HEK293 (cell line): Measurements from ENCODE around the gene TBC1D4.

Source experiments
- CTCF ChIA-PET: fragments of 350-600 bp; formaldehyde crosslinking; extraction: SDS; loops from one replicate; lab custom pipeline; 2021; ENCODE audit warnings: antibody characterized with exemption; lab: Yijun Ruan, JAX
- POLR2A ChIA-PET: fragments of 300-600 bp; formaldehyde crosslinking; extraction: SDS; loops from one replicate; lab custom pipeline; 2020; ENCODE audit warnings: antibody characterized with exemption, inconsistent platforms; lab: Yijun Ruan, JAX
- H3K27ac ChIP-seq: fragments of 200-500 bp; sonication (Bioruptor generic); 2 replicates; pipeline ENCODE4 v1.5.1; 2014; ENCODE audit warnings: low read depth, low read length, control low read depth, inconsistent platforms; ENCODE audit errors: extremely low read depth
- H3K36me3 ChIP-seq, 2 experiments: fragments of 200-500 bp in 1 of 2; sonication (Bioruptor generic) in 1 of 2; 1 replicate in 1 of 2; 2 replicates in 1 of 2; pipeline ENCODE4 v1.5.1; 2014 to 2017; ENCODE audit warnings: inconsistent platforms in 2 of 2, low read length in 2 of 2; ENCODE audit not compliant: control insufficient read depth in 2 of 2, insufficient read depth in 1 of 2
- H3K4me1 ChIP-seq: fragments of 200-500 bp; sonication (Bioruptor generic); 2 replicates; pipeline ENCODE4 v1.5.1; 2014; ENCODE audit warnings: mild to moderate bottlenecking, low read length, inconsistent platforms; ENCODE audit not compliant: control insufficient read depth, insufficient read depth
- H3K4me3 ChIP-seq: 2 replicates; pipeline ENCODE4 v1.5.1; 2011; ENCODE audit warnings: low read depth, mild to moderate bottlenecking, control low read depth, low read length, moderate library complexity
- H3K9me3 ChIP-seq: fragments of 200-500 bp; sonication (Bioruptor generic); 2 replicates; pipeline ENCODE4 v1.5.1; 2014; ENCODE audit warnings: low read depth, low read length, inconsistent platforms; ENCODE audit not compliant: control insufficient read depth, insufficient read depth
- EGR2 ChIP-seq: fragments of 450-650 bp; formaldehyde crosslinking; IDR thresholded peaks from 2 replicates; pipeline ENCODE4 v1.5.1; 2016; ENCODE audit warnings: low read depth, missing biosample characterization, missing genetic modification characterization
- GLI4 ChIP-seq: fragments of 450-650 bp; formaldehyde crosslinking; IDR thresholded peaks from 2 replicates; pipeline ENCODE4 v1.5.1; 2016; ENCODE audit warnings: missing biosample characterization, missing genetic modification characterization
- GLIS2 ChIP-seq: fragments of 450-650 bp; formaldehyde crosslinking; IDR thresholded peaks from 2 replicates; pipeline ENCODE4 v1.5.1; 2016; ENCODE audit warnings: missing biosample characterization, missing genetic modification characterization
- KLF10 ChIP-seq: fragments of 450-650 bp; IDR thresholded peaks from 2 replicates; pipeline ENCODE4 v1.5.1; 2018; ENCODE audit warnings: missing biosample characterization, mild to moderate bottlenecking, missing genetic modification characterization
- KLF16 ChIP-seq: fragments of 450-650 bp; formaldehyde crosslinking; IDR thresholded peaks from 2 replicates; pipeline ENCODE4 v1.5.1; 2017; ENCODE audit warnings: missing biosample characterization, missing genetic modification characterization
- RBAK ChIP-seq: fragments of 450-650 bp; formaldehyde crosslinking; IDR thresholded peaks from 2 replicates; pipeline ENCODE4 v1.5.1; 2016; ENCODE audit warnings: missing biosample characterization, missing genetic modification characterization
- ZBTB7A ChIP-seq: fragments of 450-650 bp; formaldehyde crosslinking; IDR thresholded peaks from 2 replicates; pipeline ENCODE4 v1.5.1; 2016; ENCODE audit warnings: low read depth, missing biosample characterization, missing genetic modification characterization
- ZNF112 ChIP-seq: fragments of 450-650 bp; formaldehyde crosslinking; IDR thresholded peaks from 2 replicates; pipeline ENCODE4 v1.5.0; 2017; ENCODE audit warnings: missing biosample characterization, missing genetic modification characterization
- ZNF2 ChIP-seq: fragments of 450-650 bp; formaldehyde crosslinking; IDR thresholded peaks from 2 replicates; pipeline ENCODE4 v1.5.1; 2016; ENCODE audit warnings: missing biosample characterization, missing genetic modification characterization
- ZNF221 ChIP-seq: fragments of 450-650 bp; formaldehyde crosslinking; IDR thresholded peaks from 2 replicates; pipeline ENCODE4 v1.5.1; 2017; ENCODE audit warnings: missing biosample characterization, missing genetic modification characterization, borderline replicate concordance
- ZNF266 ChIP-seq: fragments of 450-650 bp; formaldehyde crosslinking; IDR thresholded peaks from 2 replicates; pipeline ENCODE4 v1.5.1; 2016; ENCODE audit warnings: missing biosample characterization, missing genetic modification characterization, low read depth
- ZNF280D ChIP-seq: fragments of 450-650 bp; formaldehyde crosslinking; IDR thresholded peaks from 2 replicates; pipeline ENCODE4 v1.5.1; 2016; ENCODE audit warnings: missing biosample characterization, missing genetic modification characterization
- ZNF362 ChIP-seq: fragments of 450-650 bp; formaldehyde crosslinking; IDR thresholded peaks from 2 replicates; pipeline ENCODE4 v1.5.1; 2016; ENCODE audit warnings: missing biosample characterization, missing genetic modification characterization
- ZNF416 ChIP-seq: fragments of 450-650 bp; formaldehyde crosslinking; IDR thresholded peaks from 2 replicates; pipeline ENCODE4 v1.5.1; 2016; ENCODE audit warnings: missing biosample characterization, missing genetic modification characterization
- ZNF473 ChIP-seq: fragments of 450-650 bp; formaldehyde crosslinking; IDR thresholded peaks from 2 replicates; pipeline ENCODE4 v1.5.1; 2017; ENCODE audit warnings: missing biosample characterization, missing genetic modification characterization
- ZNF549 ChIP-seq: fragments of 450-650 bp; IDR thresholded peaks from 2 replicates; pipeline ENCODE4 v1.5.1; 2018; ENCODE audit warnings: missing biosample characterization, missing genetic modification characterization, mild to moderate bottlenecking, inconsistent platforms, moderate library complexity
- ZNF629 ChIP-seq: fragments of 450-650 bp; formaldehyde crosslinking; IDR thresholded peaks from 2 replicates; pipeline ENCODE4 v1.5.1; 2017; ENCODE audit warnings: missing biosample characterization, missing genetic modification characterization
- ZNF658 ChIP-seq: fragments of 450-650 bp; formaldehyde crosslinking; IDR thresholded peaks from 2 replicates; pipeline ENCODE4; 2016; ENCODE audit warnings: missing biosample characterization, missing genetic modification characterization
- ZNF670 ChIP-seq: fragments of 450-650 bp; formaldehyde crosslinking; IDR thresholded peaks from 2 replicates; pipeline ENCODE4 v1.5.1; 2016; ENCODE audit warnings: missing biosample characterization, missing genetic modification characterization, low read depth
- ZNF677 ChIP-seq: fragments of 450-650 bp; IDR thresholded peaks from 2 replicates; pipeline ENCODE4 v1.5.0; 2018; ENCODE audit warnings: missing biosample characterization, mild to moderate bottlenecking, missing genetic modification characterization, moderate library complexity
- ZNF692 ChIP-seq: fragments of 450-650 bp; formaldehyde crosslinking; IDR thresholded peaks from 2 replicates; pipeline ENCODE4 v1.5.1; 2016; ENCODE audit warnings: missing biosample characterization, missing genetic modification characterization
- ZNF785 ChIP-seq: fragments of 450-650 bp; formaldehyde crosslinking; IDR thresholded peaks from 2 replicates; pipeline ENCODE4 v1.5.1; 2016; ENCODE audit warnings: missing biosample characterization, missing genetic modification characterization
- ZNF792 ChIP-seq: fragments of 450-650 bp; formaldehyde crosslinking; IDR thresholded peaks from 2 replicates; pipeline ENCODE4 v1.5.1; 2016; ENCODE audit warnings: missing biosample characterization, missing genetic modification characterization
- ZSCAN23 ChIP-seq: fragments of 450-650 bp; formaldehyde crosslinking; IDR thresholded peaks from 2 replicates; pipeline ENCODE4 v1.5.1; 2016; ENCODE audit warnings: missing biosample characterization, missing genetic modification characterization
- ZXDB ChIP-seq: fragments of 450-650 bp; formaldehyde crosslinking; IDR thresholded peaks from 2 replicates; pipeline ENCODE4 v1.5.1; 2016; ENCODE audit warnings: missing biosample characterization, missing genetic modification characterization

Gene TBC1D4

GRCh38 chr13:75485286-75486062 is 3.5 kb upstream of the TBC1D4 start:
- ChIA-PET POLR2A (no interaction called here), CTCF (no interaction called here)
- H3K9me3 ChIP-seq, result no peaks in the 10 kb centered on the region
- no peaks in the 10 kb centered on the region for H3K4me1 ChIP-seq
- no peak overlapping the region for H3K4me3 ChIP-seq
- no peaks in the 10 kb centered on the region for H3K36me3 ChIP-seq
- TF ChIP-seq GLIS2 (tag by site-specific recombination), result no peak
- TF ChIP-seq ZNF677 (tag by site-specific recombination), result no peak
- no peak for TF ChIP-seq ZNF473 (tag by site-specific recombination)
- no peak for TF ChIP-seq GLI4 (tag by site-specific recombination)
- TF ChIP-seq ZNF549 (tag by site-specific recombination), result no peak
- TF ChIP-seq ZNF792 (tag by site-specific recombination), result no peak
- TF ChIP-seq ZNF670 (tag by site-specific recombination), result no peak
- no peak for TF ChIP-seq ZBTB7A (tag by site-specific recombination)
- TF ChIP-seq ZSCAN23 (tag by site-specific recombination), result no peak
- no peak for TF ChIP-seq ZNF416 (tag by site-specific recombination)
- no peak for TF ChIP-seq ZNF658 (tag by site-specific recombination)
- no peak overlapping the region for H3K27ac ChIP-seq

- no peaks in the 10 kb centered on the region for H3K9me3 ChIP-seq
- H3K36me3 ChIP-seq, result no peaks in the 10 kb centered on the region
- H3K4me3 ChIP-seq, result peak overlapping the region; percentile 70
- H3K27ac ChIP-seq, result no peak overlapping the region
- no peaks in the 10 kb centered on the region; the same call in 1 of the 2 replicates for H3K4me1 ChIP-seq
- ChIA-PET POLR2A (interaction anchor here (1.0 to 1.3 kb wide), 3 partner anchors 14 to 64 kb away, joined by 3 to 5 read pairs (median 4); no protein-coding TSS in a partner anchor), CTCF (interaction anchor here (0.5 to 2.3 kb wide), 21 partner anchors 12 to 1216 kb away, joined by 3 to 14 read pairs (median 5); no protein-coding TSS in a partner anchor)
- TF ChIP-seq KLF16 (no peak), ZNF785 (tag by site-specific recombination) (no peak), ZNF362 (tag by site-specific recombination) (0 out of 2 replicates have a peak, but pooled peaks have one; percentile 44)
These were observed 781 bp upstream of the TBC1D4 start for GRCh38 chr13:75482820-75483079.

- Histone ChIP-seq H3K4me3 (peak overlapping the region; percentile 70), H3K36me3 (no peaks in the 10 kb centered on the region), H3K9me3 (no peaks in the 10 kb centered on the region), H3K4me1 (no peaks in the 10 kb centered on the region; the same call in 1 of the 2 replicates), H3K27ac (peak overlapping the region; percentile 75; the same call in 1 of the 2 replicates)
- POLR2A ChIA-PET, result interaction anchor here (0.8 to 1.4 kb wide), 4 partner anchors 44 to 69 kb away, joined by 4 to 5 read pairs (median 4); partner anchors contain the start of gene COMMD6
- CTCF ChIA-PET, result interaction anchor here (0.5 to 2.3 kb wide), 17 partner anchors 10 to 1469 kb away, joined by 3 to 14 read pairs (median 5); partner anchors contain the start of gene UCHL3
- no peak for TF ChIP-seq ZNF112 (tag by site-specific recombination)
- no peak for TF ChIP-seq ZXDB (tag by site-specific recombination)
- no peak for TF ChIP-seq EGR2 (tag by site-specific recombination)
- no peak for TF ChIP-seq ZNF629
- TF ChIP-seq ZNF221, result no peak
- no peak for TF ChIP-seq ZNF2
- peak; percentile 46; the same call in 1 of the 2 replicates for TF ChIP-seq KLF10 (tag by site-specific recombination)
- TF ChIP-seq GLI4 (tag by site-specific recombination), result no peak
- no peak for TF ChIP-seq ZNF692 (tag by site-specific recombination)
- no peak for TF ChIP-seq RBAK (tag by site-specific recombination)
- no peak for TF ChIP-seq ZNF266 (tag by site-specific recombination)
- no peak for TF ChIP-seq ZNF280D
These were observed 546 bp downstream of the TBC1D4 start for GRCh38 chr13:75481176-75482069.
